Measurements from ENCODE around the gene SLC9C1. TPM values are rescaled to one million over a fixed set of nuclear protein-coding genes. Genes with fewer than 3 reads are reported as not detected.

Gene SLC9C1
- total and polyA plus RNA-seq, 2 of the 13 experiments (the other 11 are each of a cell fraction or from before 2014, with no cell fraction given) = not detected

DNA sequence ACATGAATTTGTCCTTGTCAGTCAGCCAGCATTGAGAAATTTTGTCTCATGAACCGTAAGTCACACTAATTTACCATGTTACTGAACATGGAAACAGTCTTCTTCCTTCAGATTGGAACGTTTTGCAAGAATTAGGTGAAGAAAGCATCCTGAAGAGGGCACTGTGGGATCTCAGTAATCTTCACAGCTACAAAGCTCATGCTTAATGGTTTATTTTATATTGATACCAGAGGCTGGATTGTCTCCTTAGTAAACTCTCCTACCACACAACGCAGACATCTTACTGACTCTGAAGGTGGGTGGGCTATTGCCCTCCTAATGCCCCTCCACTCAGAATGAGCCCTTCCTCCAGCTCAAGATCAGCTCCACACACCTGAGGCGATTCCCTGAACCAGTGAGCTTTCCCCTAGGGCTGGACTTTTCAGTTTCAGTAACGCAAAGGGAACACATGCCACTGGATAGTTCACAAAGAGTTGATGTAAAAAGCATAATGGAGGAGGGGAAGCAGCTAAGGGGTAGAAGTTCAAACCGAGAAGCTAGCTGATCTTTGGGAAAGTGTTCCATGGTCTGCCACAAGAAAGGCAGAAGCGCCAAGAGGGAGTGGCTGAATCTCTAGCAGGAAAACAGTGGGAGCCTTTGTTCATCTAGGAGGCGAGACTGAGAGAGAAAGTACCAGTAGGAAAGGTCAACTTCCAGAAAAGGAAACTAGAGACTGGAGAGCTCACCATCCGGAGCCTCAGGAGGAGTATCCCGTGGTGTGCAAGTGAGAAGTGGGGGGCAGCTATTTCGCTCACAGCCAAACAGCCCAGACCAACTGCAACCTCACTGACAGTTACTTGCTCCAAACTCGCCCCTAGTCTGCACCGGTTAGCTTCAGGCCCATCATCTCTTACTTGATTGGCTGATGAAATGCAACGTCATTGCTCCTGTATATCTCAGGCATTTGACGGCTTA lies at the start of gene SLC9C1 (continued):
- no peak for TF ChIP-seq ZNF530 (CRISPR knock-in tag; IDR thresholded peaks at IDR 0.05; ENCODE audit: low read depth)
- TF ChIP-seq, protein P1, sequence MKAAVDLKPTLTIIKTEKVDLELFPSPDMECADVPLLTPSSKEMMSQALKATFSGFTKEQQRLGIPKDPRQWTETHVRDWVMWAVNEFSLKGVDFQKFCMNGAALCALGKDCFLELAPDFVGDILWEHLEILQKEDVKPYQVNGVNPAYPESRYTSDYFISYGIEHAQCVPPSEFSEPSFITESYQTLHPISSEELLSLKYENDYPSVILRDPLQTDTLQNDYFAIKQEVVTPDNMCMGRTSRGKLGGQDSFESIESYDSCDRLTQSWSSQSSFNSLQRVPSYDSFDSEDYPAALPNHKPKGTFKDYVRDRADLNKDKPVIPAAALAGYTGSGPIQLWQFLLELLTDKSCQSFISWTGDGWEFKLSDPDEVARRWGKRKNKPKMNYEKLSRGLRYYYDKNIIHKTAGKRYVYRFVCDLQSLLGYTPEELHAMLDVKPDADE (CRISPR knock-in tag; IDR thresholded peaks at IDR 0.05) = no peak
- TF ChIP-seq, protein P2, sequence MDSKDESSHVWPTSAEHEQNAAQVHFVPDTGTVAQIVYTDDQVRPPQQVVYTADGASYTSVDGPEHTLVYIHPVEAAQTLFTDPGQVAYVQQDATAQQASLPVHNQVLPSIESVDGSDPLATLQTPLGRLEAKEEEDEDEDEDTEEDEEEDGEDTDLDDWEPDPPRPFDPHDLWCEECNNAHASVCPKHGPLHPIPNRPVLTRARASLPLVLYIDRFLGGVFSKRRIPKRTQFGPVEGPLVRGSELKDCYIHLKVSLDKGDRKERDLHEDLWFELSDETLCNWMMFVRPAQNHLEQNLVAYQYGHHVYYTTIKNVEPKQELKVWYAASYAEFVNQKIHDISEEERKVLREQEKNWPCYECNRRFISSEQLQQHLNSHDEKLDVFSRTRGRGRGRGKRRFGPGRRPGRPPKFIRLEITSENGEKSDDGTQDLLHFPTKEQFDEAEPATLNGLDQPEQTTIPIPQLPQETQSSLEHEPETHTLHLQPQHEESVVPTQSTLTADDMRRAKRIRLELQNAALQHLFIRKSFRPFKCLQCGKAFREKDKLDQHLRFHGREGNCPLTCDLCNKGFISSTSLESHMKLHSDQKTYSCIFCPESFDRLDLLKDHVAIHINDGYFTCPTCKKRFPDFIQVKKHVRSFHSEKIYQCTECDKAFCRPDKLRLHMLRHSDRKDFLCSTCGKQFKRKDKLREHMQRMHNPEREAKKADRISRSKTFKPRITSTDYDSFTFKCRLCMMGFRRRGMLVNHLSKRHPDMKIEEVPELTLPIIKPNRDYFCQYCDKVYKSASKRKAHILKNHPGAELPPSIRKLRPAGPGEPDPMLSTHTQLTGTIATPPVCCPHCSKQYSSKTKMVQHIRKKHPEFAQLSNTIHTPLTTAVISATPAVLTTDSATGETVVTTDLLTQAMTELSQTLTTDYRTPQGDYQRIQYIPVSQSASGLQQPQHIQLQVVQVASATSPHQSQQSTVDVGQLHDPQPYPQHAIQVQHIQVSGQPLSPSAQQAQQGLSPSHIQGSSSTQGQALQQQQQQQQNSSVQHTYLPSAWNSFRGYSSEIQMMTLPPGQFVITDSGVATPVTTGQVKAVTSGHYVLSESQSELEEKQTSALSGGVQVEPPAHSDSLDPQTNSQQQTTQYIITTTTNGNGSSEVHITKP (CRISPR knock-in tag; IDR thresholded peaks at IDR 0.05; ENCODE audit: low read depth) = no peak
- TF ChIP-seq ZNF747 (CRISPR knock-in tag; IDR thresholded peaks at IDR 0.05; ENCODE audit: borderline replicate concordance) = no peak
- TF ChIP-seq ZNF234 (CRISPR knock-in tag; conservative IDR thresholded peaks at IDR 0.05) = no peak

DNA sequence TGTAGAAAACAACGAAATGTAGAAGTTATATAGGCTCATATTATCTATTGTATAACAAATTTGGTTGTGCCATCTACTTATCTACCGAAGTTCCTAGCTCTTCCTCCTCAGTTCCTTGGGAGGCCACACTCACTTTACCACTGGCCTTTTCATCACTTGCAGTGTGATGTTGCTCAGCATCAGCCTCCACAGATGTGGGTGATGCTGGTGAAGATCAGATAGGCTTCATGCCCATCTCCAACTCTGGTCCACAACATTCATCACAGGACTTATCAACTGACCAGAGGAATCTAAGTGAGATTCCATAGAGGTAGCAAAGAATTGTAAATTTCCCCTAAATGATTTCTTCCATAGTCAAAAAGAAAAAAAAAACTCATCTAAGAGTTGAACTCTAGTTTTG lies 47.4 kb upstream of the SLC9C1 start:
- Histone ChIP-seq H4K20me1 (ENCODE audit: insufficient read depth, low read length) (no peaks in the 10 kb centered on the region), H2AFZ (ENCODE audit: low read length) (no peak overlapping the region), H3K79me2 (ENCODE audit: insufficient read depth, low read length) (no peaks in the 10 kb centered on the region), H3K9me3 (ENCODE audit: low read length) (no peaks in the 10 kb centered on the region), H3K4me3 (replicated peaks in 1 of 3; ENCODE audit: insufficient read depth in 1 of 3, low read depth in 2 of 3, low read length in 3 of 3) (no peak overlapping the region), H3K4me1 (ENCODE audit: insufficient read depth, low read length) (no peaks in the 10 kb centered on the region), H3K27me3 (ENCODE audit: control insufficient read depth in 1 of 2, insufficient read depth in 2 of 2, low read length in 2 of 2) (peaks cover 0 to 4% of the 10 kb centered on the region in 2 experiments; a peak in 2 of 5 replicates), H3K9ac (ENCODE audit: insufficient read depth, low read depth, low read length) (no peak overlapping the region), H3K27ac (ENCODE audit: extremely low read length, insufficient read depth, low read length) (no peak overlapping the region), H3K36me3 (replicated peaks in 1 of 2; ENCODE audit: control insufficient read depth in 1 of 2, insufficient read depth in 2 of 2, low read length in 2 of 2) (no peaks in the 10 kb centered on the region), H3K4me2 (ENCODE audit: low read depth, low read length) (no peak overlapping the region)
- WGBS (ENCODE audit: low lambda C conversion rate) = 0% methylated on average over 2 of the region's 2 CpGs
- DNase-seq (ENCODE audit: low spot score) (no peak), FAIRE-seq (no peak), ATAC-seq (no peak)
- in situ Hi-C loops (cut with HindIII; ENCODE audit: extremely low pct_ligation_motif_present, low pct_unique_long_range_greater_than_20kb) (no loop called here), intact Hi-C loops (cut with micrococcal nuclease; ENCODE audit: unreplicated experiment) (no loop called here)
- BruUV-seq (replicated peaks) = no TSS peak
- ChIA-PET POLR2A (no interaction called here), CTCF (ENCODE audit: low intra/inter-chr PET ratio, low total read pairs) (no interaction called here)
- TF ChIP-seq MIER2 (CRISPR knock-in tag; IDR thresholded peaks at IDR 0.05) (no peak), ADNP (CRISPR knock-in tag; IDR thresholded peaks at IDR 0.05) (no peak), XBP1 (CRISPR knock-in tag; IDR thresholded peaks at IDR 0.05) (no peak)
- TF ChIP-seq, protein P3, sequence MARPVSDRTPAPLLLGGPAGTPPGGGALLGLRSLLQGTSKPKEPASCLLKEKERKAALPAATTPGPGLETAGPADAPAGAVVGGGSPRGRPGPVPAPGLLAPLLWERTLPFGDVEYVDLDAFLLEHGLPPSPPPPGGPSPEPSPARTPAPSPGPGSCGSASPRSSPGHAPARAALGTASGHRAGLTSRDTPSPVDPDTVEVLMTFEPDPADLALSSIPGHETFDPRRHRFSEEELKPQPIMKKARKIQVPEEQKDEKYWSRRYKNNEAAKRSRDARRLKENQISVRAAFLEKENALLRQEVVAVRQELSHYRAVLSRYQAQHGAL (CRISPR knock-in tag; IDR thresholded peaks at IDR 0.05; ENCODE audit: not compliant biosample characterization) = no peak
- TF ChIP-seq, protein P4, sequence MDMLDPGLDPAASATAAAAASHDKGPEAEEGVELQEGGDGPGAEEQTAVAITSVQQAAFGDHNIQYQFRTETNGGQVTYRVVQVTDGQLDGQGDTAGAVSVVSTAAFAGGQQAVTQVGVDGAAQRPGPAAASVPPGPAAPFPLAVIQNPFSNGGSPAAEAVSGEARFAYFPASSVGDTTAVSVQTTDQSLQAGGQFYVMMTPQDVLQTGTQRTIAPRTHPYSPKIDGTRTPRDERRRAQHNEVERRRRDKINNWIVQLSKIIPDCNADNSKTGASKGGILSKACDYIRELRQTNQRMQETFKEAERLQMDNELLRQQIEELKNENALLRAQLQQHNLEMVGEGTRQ (IDR thresholded peaks at IDR 0.05; ENCODE audit: low read depth, low read length) = no peak
- TF ChIP-seq, protein P4 (CRISPR knock-in tag; IDR thresholded peaks at IDR 0.05; ENCODE audit: borderline replicate concordance) = no peak
- TF ChIP-seq, protein P5, sequence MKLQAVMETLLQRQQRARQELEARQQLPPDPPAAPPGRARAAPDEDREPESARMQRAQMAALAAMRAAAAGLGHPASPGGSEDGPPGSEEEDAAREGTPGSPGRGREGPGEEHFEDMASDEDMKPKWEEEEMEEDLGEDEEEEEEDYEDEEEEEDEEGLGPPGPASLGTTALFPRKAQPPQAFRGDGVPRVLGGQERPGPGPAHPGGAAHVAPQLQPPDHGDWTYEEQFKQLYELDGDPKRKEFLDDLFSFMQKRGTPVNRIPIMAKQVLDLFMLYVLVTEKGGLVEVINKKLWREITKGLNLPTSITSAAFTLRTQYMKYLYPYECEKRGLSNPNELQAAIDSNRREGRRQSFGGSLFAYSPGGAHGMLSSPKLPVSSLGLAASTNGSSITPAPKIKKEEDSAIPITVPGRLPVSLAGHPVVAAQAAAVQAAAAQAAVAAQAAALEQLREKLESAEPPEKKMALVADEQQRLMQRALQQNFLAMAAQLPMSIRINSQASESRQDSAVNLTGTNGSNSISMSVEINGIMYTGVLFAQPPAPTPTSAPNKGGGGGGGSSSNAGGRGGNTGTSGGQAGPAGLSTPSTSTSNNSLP (IDR thresholded peaks at IDR 0.05; ENCODE audit: low read depth, low read length) = no peak
